IMR-90 (cell line): ENCODE measurements around the gene KCNK5. TPM values are rescaled to one million over a fixed set of nuclear protein-coding genes. Genes with fewer than 3 reads are reported as not detected.
A peak's percentile ranks its signal among the peaks of the same experiment; 100 is the strongest.

Source experiments
- ATAC-seq: fragments of 200-7000 bp; cut with Tn5 transposase; 2 replicates; pipeline ENCODE4 v1.9.1; 2020; ENCODE audit warnings: low read depth, mild to moderate bottlenecking, moderate library complexity
- BruUV-seq: library from RNA; stranded (reverse); fragments of 400-500 nt; replicated peaks from 2 replicates; lab custom pipeline; 2021; lab: Mats Ljungman, UMichigan
- CTCF ChIA-PET: fragments of 300-600 bp; formaldehyde crosslinking; extraction: SDS; loops from one replicate; lab custom pipeline; 2021; ENCODE audit warnings: antibody characterized with exemption; lab: Yijun Ruan, JAX
- POLR2A ChIA-PET: fragments of 300-600 bp; sonication (Branson Sonifier 250); formaldehyde crosslinking; loops from one replicate; lab custom pipeline; 2022; ENCODE audit warnings: antibody characterized with exemption; ENCODE audit not compliant: unreplicated experiment; lab: Charles Lee
- DNase-seq: peaks from one replicate; pipeline ENCODE4 v3.0.0; 2013
- H2AFZ ChIP-seq: replicated peaks from 2 replicates; pipeline ENCODE3; 2013; ENCODE audit warnings: low read length, mild to moderate bottlenecking; ENCODE audit not compliant: poor library complexity
- H2AK5ac ChIP-seq: 2 replicates; pipeline ENCODE4 v1.6.1; 2013; ENCODE audit warnings: low read depth, low read length, inconsistent platforms
- H2AK9ac ChIP-seq: replicated peaks from 2 replicates; pipeline ENCODE3; 2013; ENCODE audit warnings: mild to moderate bottlenecking, low read depth, low read length, moderate library complexity; ENCODE audit not compliant: poor library complexity
- H2BK120ac ChIP-seq: 2 replicates; pipeline ENCODE4 v1.6.1; 2013; ENCODE audit warnings: low read depth, low read length, inconsistent platforms
- H2BK15ac ChIP-seq: 3 replicates; pipeline ENCODE4 v1.6.1; 2013; ENCODE audit warnings: low read depth, low read length, inconsistent platforms
- H2BK20ac ChIP-seq: 2 replicates; pipeline ENCODE4 v1.6.1; 2013; ENCODE audit warnings: low read depth, mild to moderate bottlenecking, inconsistent platforms, low read length, moderate library complexity
- H2BK5ac ChIP-seq: 2 replicates; pipeline ENCODE4 v1.6.1; 2013; ENCODE audit warnings: mild to moderate bottlenecking, low read depth, low read length, inconsistent platforms; ENCODE audit not compliant: poor library complexity, severe bottlenecking
- H3K14ac ChIP-seq: replicated peaks from 2 replicates; pipeline ENCODE4 v1.6.1; 2013; ENCODE audit warnings: low read depth, low read length, inconsistent platforms
- H3K18ac ChIP-seq: 2 replicates; pipeline ENCODE4 v1.6.1; 2013; ENCODE audit warnings: low read depth, low read length, control low read depth
- H3K23ac ChIP-seq: 2 replicates; pipeline ENCODE4 v1.6.1; 2013; ENCODE audit warnings: low read depth, low read length, inconsistent platforms
- H3K27ac ChIP-seq: 2 replicates; pipeline ENCODE4 v1.5.1; 2013; ENCODE audit warnings: mild to moderate bottlenecking, control low read depth, low read length; ENCODE audit not compliant: insufficient read depth
- H3K27me3 ChIP-seq: 2 replicates; pipeline ENCODE4 v1.6.1; 2013; ENCODE audit warnings: low read length; ENCODE audit not compliant: control insufficient read depth, insufficient read depth
- H3K36me3 ChIP-seq: 2 replicates; pipeline ENCODE4 v1.6.1; 2013; ENCODE audit warnings: low read length, mixed read lengths; ENCODE audit not compliant: control insufficient read depth, insufficient read depth
- H3K4ac ChIP-seq: 2 replicates; pipeline ENCODE4 v1.6.1; 2013; ENCODE audit warnings: low read depth, low read length, inconsistent platforms
- H3K4me1 ChIP-seq: 2 replicates; pipeline ENCODE4 v1.6.1; 2013; ENCODE audit warnings: low read length, mixed read lengths; ENCODE audit not compliant: control insufficient read depth, insufficient read depth
- H3K4me2 ChIP-seq: 2 replicates; pipeline ENCODE4 v1.6.1; 2013; ENCODE audit warnings: low read depth, mild to moderate bottlenecking, control low read depth, low read length, moderate library complexity
- H3K4me3 ChIP-seq: 2 replicates; pipeline ENCODE4 v1.5.1; 2013; ENCODE audit warnings: low read depth, mild to moderate bottlenecking, control low read depth, low read length, moderate library complexity; ENCODE audit not compliant: insufficient read depth
- H3K56ac ChIP-seq: 2 replicates; pipeline ENCODE4 v1.6.1; 2013; ENCODE audit warnings: low read length, inconsistent platforms; ENCODE audit not compliant: insufficient read depth; ENCODE audit errors: extremely low read depth
- H3K79me1 ChIP-seq, 2 experiments: 2 replicates each; pipeline ENCODE4 v1.6.1; 2013; ENCODE audit warnings: low read length in 2 of 2, inconsistent platforms in 1 of 2, low read depth in 1 of 2
- H3K9ac ChIP-seq: 2 replicates; pipeline ENCODE4 v1.6.1; 2013; ENCODE audit warnings: low read depth, low read length, control low read depth
- H3K9me1 ChIP-seq: 2 replicates; pipeline ENCODE4 v1.6.1; 2013; ENCODE audit warnings: low read length, inconsistent platforms; ENCODE audit not compliant: insufficient read depth
- H3K9me3 ChIP-seq: 2 replicates; pipeline ENCODE4 v1.6.1; 2013; ENCODE audit warnings: low read length; ENCODE audit not compliant: control insufficient read depth, insufficient read depth
- H4K20me1 ChIP-seq: 2 replicates; pipeline ENCODE4 v1.6.1; 2013; ENCODE audit warnings: low read length, inconsistent platforms; ENCODE audit not compliant: insufficient read depth
- H4K5ac ChIP-seq: 2 replicates; pipeline ENCODE4 v1.6.1; 2013; ENCODE audit warnings: mild to moderate bottlenecking, low read depth, low read length, control low read depth
- H4K8ac ChIP-seq, 2 experiments: 2 replicates each; pipeline ENCODE4 v1.6.1; 2013; ENCODE audit warnings: low read depth in 2 of 2, low read length in 2 of 2, control low read depth in 1 of 2, inconsistent platforms in 1 of 2
- H4K91ac ChIP-seq: 2 replicates; pipeline ENCODE4 v1.6.1; 2013; ENCODE audit warnings: low read depth, low read length, inconsistent platforms; ENCODE audit not compliant: insufficient read depth
- CEBPB ChIP-seq: IDR thresholded peaks from 2 replicates; pipeline ENCODE4 v1.6.1; 2012; ENCODE audit warnings: low read depth, low read length, improper control_type of control experiment
- CHD1 ChIP-seq: IDR thresholded peaks from 2 replicates; pipeline ENCODE4 v1.6.1; 2012; ENCODE audit warnings: low read depth, low read length, improper control_type of control experiment
- CTCF ChIP-seq: conservative IDR thresholded peaks from 2 replicates; pipeline ENCODE4 v1.5.1; 2012; ENCODE audit warnings: mild to moderate bottlenecking, low read depth, low read length, improper control_type of control experiment
- MAZ ChIP-seq: IDR thresholded peaks from 2 replicates; pipeline ENCODE4 v1.6.1; 2012; ENCODE audit warnings: low read depth, mild to moderate bottlenecking, low read length, improper control_type of control experiment, moderate library complexity, borderline replicate concordance
- MXI1 ChIP-seq: IDR thresholded peaks from 2 replicates; pipeline ENCODE4 v1.6.1; 2012; ENCODE audit warnings: low read depth, mild to moderate bottlenecking, low read length, moderate library complexity, borderline replicate concordance
- NFE2L2 ChIP-seq: fragments of 150-350 bp; IDR thresholded peaks from 2 replicates; pipeline ENCODE4 v1.6.1; 2016; ENCODE audit warnings: low read depth, mild to moderate bottlenecking, low read length
- RAD21 ChIP-seq: IDR thresholded peaks from 2 replicates; pipeline ENCODE4 v1.6.1; 2012; ENCODE audit warnings: low read length, improper control_type of control experiment
- RCOR1 ChIP-seq: IDR thresholded peaks from 2 replicates; pipeline ENCODE4 v1.6.1; 2012; ENCODE audit warnings: mild to moderate bottlenecking, low read length, improper control_type of control experiment; ENCODE audit not compliant: insufficient replicate concordance
- RFX5 ChIP-seq: IDR thresholded peaks from 2 replicates; pipeline ENCODE4 v1.8.0; 2012; ENCODE audit warnings: low read depth, mild to moderate bottlenecking, low read length, moderate library complexity
- SMC3 ChIP-seq: fragments of 150-350 bp; IDR thresholded peaks from 2 replicates; pipeline ENCODE4 v1.6.1; 2016; ENCODE audit warnings: low read depth, mild to moderate bottlenecking, antibody characterized with exemption, low read length, moderate library complexity
- USF2 ChIP-seq: fragments of 150-350 bp; IDR thresholded peaks from 2 replicates; pipeline ENCODE4 v1.6.1; 2017; ENCODE audit warnings: mild to moderate bottlenecking, antibody characterized with exemption, low read length, low read depth
- WGBS, 2 experiments: methylation state at CpG; one replicate each; pipeline versions ENCODE4 v1.1.5 to v1.1.7; 2013; ENCODE audit warnings: missing lambda C conversion rate in 2 of 2; ENCODE audit not compliant: insufficient read length in 1 of 2; ENCODE audit errors: extremely low coverage in 2 of 2; 5-methylcytosine and 5-hydroxymethylcytosine counted together
- dilution Hi-C: fragments of 300-500 bp; cut with HindIII; formaldehyde crosslinking; loops from one replicate; pipeline ENCODE4 v1.14.3; 2018; ENCODE audit warnings: low sequenced_read_pairs; ENCODE audit not compliant: unreplicated experiment
- in situ Hi-C: fragments of 300-500 bp; cut with MboI; formaldehyde crosslinking; loops from 3 replicates; pipeline ENCODE4 v1.14.3; 2019; ENCODE audit warnings: low sequenced_read_pairs, inconsistent platforms, mixed read lengths
- intact Hi-C: fragments of 100-400 bp; cut with micrococcal nuclease; formaldehyde crosslinking; loops from 2 replicates; pipeline ENCODE4 v1.10.0; 2022
- polyA plus RNA-seq, 3 experiments: library from polyadenylated mRNA; depleted of rRNA; stranded (reverse); fragments of >200 nt; gene quantifications; 2 replicates each; pipeline ENCODE4 v1.2.3, GENCODE V29; 2012; ENCODE audit warnings: low replicate concordance in 1 of 3
- total RNA-seq: library from RNA; depleted of rRNA; stranded (reverse); fragments of >200 nt; gene quantifications from 2 replicates; pipeline ENCODE4 v1.2.3, GENCODE V29; 2012

KCNK5 gene
- total and polyA plus RNA-seq, 2 of the 4 experiments (the other 2 are of a cell fraction): not detected

GRCh38 chr6:39166189-39166911, 62.9 kb downstream of the KCNK5 start:
- Histone ChIP-seq H3K36me3 (no peaks in the 10 kb centered on the region), H3K9ac (no peak overlapping the region), H3K23ac (no peak overlapping the region), H2AK5ac (no peak overlapping the region), H3K4me2 (no peak overlapping the region), H4K8ac (no peak overlapping the region), H2BK20ac (no peak overlapping the region), H3K56ac (no peak overlapping the region), H2AFZ (no peak overlapping the region), H4K91ac (no peak overlapping the region), H2BK5ac (no peak overlapping the region), H3K79me1 (no peaks in the 10 kb centered on the region), H2AK9ac (no peak overlapping the region), H3K9me3 (no peaks in the 10 kb centered on the region), H3K18ac (no peak overlapping the region), H3K4me1 (no peaks in the 10 kb centered on the region), H3K27ac (no peak overlapping the region), H4K20me1 (no peaks in the 10 kb centered on the region), H3K4me3 (no peak overlapping the region), H3K4ac (no peak overlapping the region), H2BK15ac (no peak overlapping the region), H3K9me1 (no peaks in the 10 kb centered on the region), H3K27me3 (no peaks in the 10 kb centered on the region; the same call in 1 of the 2 replicates), H3K14ac (no peak overlapping the region), H4K5ac (no peak overlapping the region), H2BK120ac (no peak overlapping the region)
- DNase-seq (peak; percentile 37), ATAC-seq (peak; percentile 91)
- BruUV-seq: no TSS peak
- ChIA-PET POLR2A (no interaction called here), CTCF (interaction anchor here (0.6 to 2.0 kb wide), 3 partner anchors 8 to 161 kb away, joined by 3 to 8 read pairs (median 5); no protein-coding TSS in a partner anchor)
- WGBS, 2 experiments: 9% methylated on average over 10 of the region's 20 CpGs; no CpG with 5 or more reads in 1 of the 2 experiments
- intact Hi-C loops: loop anchor here (1.0 to 2.0 kb wide), 3 partner anchors 137 to 294 kb away; no protein-coding TSS in a partner anchor
- in situ Hi-C loops: loop anchor here (5.0 kb wide), 1 partner anchor 141 kb away; no protein-coding TSS in a partner anchor
- dilution Hi-C loops: no loop called here
- TF ChIP-seq NFE2L2 (no peak), RAD21 (peak; percentile 69), CHD1 (no peak), CTCF (peak; percentile 65), SMC3 (peak; percentile 56), RCOR1 (no peak), MXI1 (no peak), CEBPB (no peak), MAZ (no peak), RFX5 (no peak), USF2 (no peak)
